Lower leg skin (tissue), 4 donors: ENCODE data around the gene KIF26B. TPM values are rescaled to one million over a fixed set of nuclear protein-coding genes. Genes with fewer than 3 reads are reported as not detected.

Experiments
- DNase-seq, 2 donors: peaks; one replicate each; pipeline ENCODE4 v3.0.0-alpha.2; 2019; ENCODE audit warnings: low spot score in 2 of 2
- H3K4me3 ChIP-seq: fragments of 200-600 bp; sonication (generic); 2 replicates; pipeline ENCODE4 v1.5.1; 2017; ENCODE audit warnings: mild to moderate bottlenecking, low read depth; ENCODE audit not compliant: poor library complexity, severe bottlenecking
- CTCF ChIP-seq, 3 donors: fragments of 450-650 bp; IDR thresholded peaks; one replicate each; pipeline ENCODE4 v1.5.1; 2016; ENCODE audit warnings: antibody characterized with exemption in 3 of 3, mild to moderate bottlenecking in 3 of 3, moderate library complexity in 2 of 3
- POLR2A ChIP-seq, 2 donors: fragments of 450-650 bp; IDR thresholded peaks; one replicate each; pipeline ENCODE4 v1.6.1; 2016 to 2017; ENCODE audit warnings: antibody characterized with exemption in 2 of 2, mild to moderate bottlenecking in 1 of 2, moderate library complexity in 1 of 2
- WGBS, 2 donors: methylation state at CpG; one replicate each; pipeline ENCODE4 v1.1.5; 2018; 5-methylcytosine and 5-hydroxymethylcytosine counted together
- intact Hi-C: fragments of 100-400 bp; cut with DNase I; formaldehyde crosslinking; loops from one replicate; pipeline ENCODE4 v1.15.0; 2023; ENCODE audit warnings: low total_unique reads
- total RNA-seq, 4 donors: library from RNA; depleted of rRNA; stranded (reverse); fragments of >200 nt; gene quantifications; one replicate each; pipeline ENCODE4 v1.1.0, GENCODE V29; 2016

The KIF26B gene
- total RNA-seq, 4 donors from 2014 or later = 3.9 to 6.6 (median 5.7) TPM

- H3K4me3 ChIP-seq = no peak overlapping the region
- TF ChIP-seq CTCF (IDR thresholded peaks at IDR 0.05) (no peak), POLR2A (IDR thresholded peaks at IDR 0.05) (no peak)
- WGBS, 2 donors = 62 to 70% methylated on average over 9 of the region's 9 CpGs
- intact Hi-C loops = no loop called here
- DNase-seq = no peak
Measured at GRCh38 chr1:245432228-245432875, 277.6 kb downstream of the KIF26B start.

DNA sequence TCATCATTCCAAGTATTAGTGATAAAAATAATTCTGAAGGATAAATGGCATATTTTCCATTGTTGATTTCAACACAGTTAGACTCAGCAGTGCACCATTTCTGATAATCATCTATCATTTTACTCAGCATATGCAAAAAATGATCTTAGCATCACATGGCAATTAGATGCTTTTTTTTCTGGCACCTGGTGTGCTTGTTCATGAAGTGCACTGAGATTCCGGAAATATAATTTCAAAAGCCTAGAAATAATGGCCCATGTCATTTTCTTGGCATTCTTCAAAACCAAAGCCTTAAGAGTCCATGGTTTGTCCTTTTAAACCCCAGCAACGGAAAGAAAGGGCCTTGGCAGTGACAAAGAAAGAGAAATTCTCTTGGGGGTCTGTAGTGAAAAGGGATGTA is 278.8 kb downstream of the KIF26B start:
- H3K4me3 ChIP-seq = no peak overlapping the region
- intact Hi-C loops = no loop called here
- 24 to 29% methylated on average over 2 of the region's 2 CpGs for WGBS, 2 donors
- TF ChIP-seq POLR2A (IDR thresholded peaks at IDR 0.05) (no peak), CTCF (IDR thresholded peaks at IDR 0.05) (no peak)
- DNase-seq = no peak

GRCh38 chr1:245434280-245434679 is 279.5 kb downstream of the KIF26B start:
- no peak for DNase-seq
- H3K4me3 ChIP-seq = no peak overlapping the region
- TF ChIP-seq CTCF (IDR thresholded peaks at IDR 0.05) (no peak), POLR2A (IDR thresholded peaks at IDR 0.05) (no peak)
- intact Hi-C loops = no loop called here
- 93 to 100% methylated on average over 1 of the region's 1 CpG for WGBS, 2 donors

- no peak for TF ChIP-seq POLR2A (IDR thresholded peaks at IDR 0.05)
- no peak for TF ChIP-seq CTCF (IDR thresholded peaks at IDR 0.05)
- intact Hi-C loops = no loop called here
- WGBS, 2 donors = 93 to 94% methylated on average over 4 of the region's 4 CpGs
- no peak overlapping the region for H3K4me3 ChIP-seq
- no peak for DNase-seq
Measured at GRCh38 chr1:245436407-245436806, 281.6 kb downstream of the KIF26B start.

GRCh38 chr1:245437369-245438062 is 282.7 kb downstream of the KIF26B start:
- TF ChIP-seq POLR2A (IDR thresholded peaks at IDR 0.05) = no peak
- no peak for TF ChIP-seq CTCF (IDR thresholded peaks at IDR 0.05)
- H3K4me3 ChIP-seq = no peak overlapping the region
- intact Hi-C loops = no loop called here
- DNase-seq = no peak
- 31 to 33% methylated on average over 6 of the region's 6 CpGs for WGBS, 2 donors
